NCI-H2029 (cell line): Measurements from ENCODE around the gene IFT81.
A peak's percentile ranks its signal among the peaks of the same experiment; 100 is the strongest.
"Not testable (repeated sequence)": the region's sequence is repeated elsewhere in the genome, so short reads cannot be mapped to it uniquely, and the experiment has no call there.

Experiments used
- DNase-seq: peaks from one replicate; lab custom pipeline; 2025; lab: John Stamatoyannopoulos, UW

Gene IFT81

DNA sequence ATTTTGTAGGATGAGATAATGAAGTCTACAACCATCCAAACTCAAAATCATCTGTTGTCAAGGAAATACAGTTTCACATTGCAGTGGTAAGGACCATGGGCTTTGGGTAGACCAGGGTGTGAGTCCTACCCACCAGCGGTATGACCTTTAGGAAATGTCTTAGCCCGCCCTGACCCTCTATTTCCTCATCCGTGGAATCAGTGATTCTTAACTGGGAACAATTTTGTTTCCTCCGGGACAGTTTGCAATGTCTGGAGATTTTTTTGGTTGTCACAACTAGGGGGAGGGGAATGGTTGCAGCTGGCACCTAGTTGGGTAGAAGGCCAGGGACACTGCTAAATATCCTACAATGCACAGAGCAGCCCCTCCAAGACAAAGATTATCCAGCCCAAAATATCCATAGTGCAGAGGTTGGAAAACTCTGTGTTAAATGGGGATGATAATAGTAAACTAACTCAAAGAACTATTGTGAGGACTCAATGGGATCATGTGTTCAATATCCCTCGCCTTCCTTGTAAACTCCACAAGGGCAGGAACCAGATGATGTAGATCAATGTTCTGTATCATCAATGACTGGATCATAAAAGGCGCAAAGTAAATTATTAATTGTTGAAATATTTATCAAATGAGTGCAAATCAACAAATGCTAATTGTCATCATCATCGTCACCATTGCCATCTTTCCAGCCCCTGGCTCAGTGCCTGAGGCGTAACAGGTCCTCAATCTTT, 15.7 kb upstream of the IFT81 start:
- no peak for DNase-seq

DNA sequence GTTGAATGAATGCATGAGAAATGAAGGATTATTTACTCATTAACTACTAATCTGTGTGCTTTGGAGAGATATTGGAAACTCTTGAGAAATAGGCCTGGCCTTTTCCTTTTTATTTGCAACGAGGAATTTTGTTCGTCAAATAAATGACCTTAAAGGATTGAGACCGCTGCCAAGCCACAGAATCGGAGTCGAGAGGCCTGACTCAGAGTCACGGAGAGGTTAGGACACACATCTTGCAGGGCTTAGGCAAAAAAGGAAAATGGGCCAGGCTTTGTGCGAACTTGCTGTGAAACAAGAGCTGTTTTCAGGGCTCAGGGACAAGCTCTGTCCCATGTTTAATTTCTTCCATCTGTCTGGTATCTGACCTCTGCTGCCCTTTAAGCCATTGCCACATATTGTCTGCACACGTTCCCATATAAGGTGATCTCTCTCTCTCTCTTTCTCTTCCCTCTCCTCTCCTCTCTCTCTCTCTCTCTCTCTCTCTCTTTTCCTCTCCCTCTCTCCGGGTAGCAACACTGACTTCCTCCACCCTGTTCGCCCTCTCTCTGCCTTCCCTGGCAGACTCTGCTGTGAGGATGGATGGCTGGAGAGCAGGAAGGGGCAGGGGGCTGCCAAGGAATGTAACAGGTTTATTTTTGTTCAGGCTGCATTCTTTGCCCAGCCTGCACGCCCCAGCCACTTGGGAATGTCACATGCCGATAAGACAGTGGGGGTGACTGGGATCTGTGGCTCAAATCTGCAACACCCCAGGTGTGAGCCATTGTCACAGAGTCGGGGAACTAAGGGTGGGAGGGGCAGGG, 14.9 kb upstream of the IFT81 start:
- peak; percentile 89 for DNase-seq

DNA sequence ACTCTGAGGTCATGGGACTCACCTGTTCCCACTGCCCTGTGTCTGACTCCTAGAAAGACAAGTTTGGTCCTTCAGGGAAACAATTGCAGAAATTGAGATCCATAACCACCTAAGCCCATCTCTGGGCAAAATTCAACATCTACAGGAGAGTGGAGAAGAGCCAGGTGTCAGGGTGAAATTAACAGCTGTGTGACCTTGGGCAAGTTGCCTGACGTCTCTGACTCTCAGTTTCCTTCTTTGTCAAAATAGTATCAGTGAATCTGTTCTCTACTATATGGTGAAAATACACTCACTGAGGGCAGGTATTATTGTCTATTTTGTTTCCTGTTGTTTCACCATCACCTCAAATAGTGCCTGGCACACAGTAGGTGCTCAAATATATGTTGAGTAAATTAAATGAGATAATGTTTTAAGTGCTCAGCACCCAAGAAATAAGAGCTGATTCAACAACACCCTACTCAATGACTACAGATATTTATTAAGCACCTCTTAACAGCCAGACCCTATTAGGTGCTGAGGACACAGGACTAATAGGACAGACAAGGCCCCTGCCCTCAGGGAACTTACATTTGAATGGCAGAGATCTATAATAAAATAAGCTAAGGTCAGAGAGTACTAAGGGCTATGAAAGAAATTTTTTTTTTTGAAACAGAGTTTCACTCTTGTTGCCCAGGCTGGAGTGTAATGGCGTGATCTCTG, 14.2 kb upstream of the IFT81 start:
- no peak for DNase-seq

DNA sequence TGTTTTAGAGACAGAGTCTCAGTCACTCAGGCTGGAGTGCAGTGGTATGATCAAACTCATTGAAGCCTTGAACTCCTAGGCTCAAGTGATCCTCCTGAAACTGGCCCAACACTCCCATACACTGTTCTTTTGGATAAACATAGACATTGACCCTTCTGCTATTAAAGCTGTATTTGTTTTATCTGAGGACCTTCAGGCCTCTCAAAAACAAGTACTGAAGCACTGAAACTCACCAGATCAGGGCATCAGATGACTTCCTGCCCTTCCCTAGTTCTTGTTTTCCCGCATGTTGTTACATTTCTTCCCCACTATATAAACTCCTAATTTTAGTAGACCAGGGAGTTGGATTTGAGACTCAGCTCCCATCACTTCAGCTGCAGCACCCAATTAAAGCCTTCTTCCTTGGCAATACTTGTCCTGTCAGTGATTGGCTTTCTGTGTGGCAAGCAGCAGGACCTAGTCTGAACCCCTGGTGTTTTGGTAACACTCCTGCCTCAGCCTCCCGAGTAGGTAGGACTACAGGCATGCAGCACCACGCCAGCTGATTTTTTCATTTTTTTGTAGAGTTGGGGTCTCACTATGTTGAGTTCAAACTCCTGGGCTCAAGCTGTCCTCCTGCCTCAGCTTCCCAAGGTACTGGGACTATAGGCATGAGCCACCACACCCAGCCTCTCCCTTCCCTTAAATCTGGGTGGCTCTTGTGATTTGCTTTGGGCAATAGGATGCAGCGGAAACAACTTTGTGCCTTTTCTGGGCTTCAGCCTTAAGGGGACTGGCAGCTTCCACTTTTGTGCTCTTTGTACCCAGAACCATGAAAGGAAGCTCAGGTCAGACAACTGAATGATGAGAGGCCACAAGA, 12.5 kb upstream of the IFT81 start:
- DNase-seq, result no peak

DNA sequence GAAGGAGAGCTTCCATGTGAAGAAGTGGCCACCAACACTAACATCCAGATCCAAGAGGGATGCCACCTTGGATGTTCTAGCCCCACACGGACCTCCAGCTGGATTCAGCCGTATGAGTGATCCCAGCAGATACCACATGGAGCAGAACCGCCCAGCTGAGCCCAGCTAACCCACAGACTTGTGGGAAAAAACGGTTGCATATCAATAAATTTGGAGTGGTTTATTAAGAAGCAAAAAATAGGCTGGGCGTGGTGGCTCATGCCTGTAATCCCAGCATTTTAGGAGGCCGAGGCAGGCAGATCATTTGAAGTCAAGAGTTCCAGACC, 11.9 kb upstream of the IFT81 start:
- no peak for DNase-seq

DNA sequence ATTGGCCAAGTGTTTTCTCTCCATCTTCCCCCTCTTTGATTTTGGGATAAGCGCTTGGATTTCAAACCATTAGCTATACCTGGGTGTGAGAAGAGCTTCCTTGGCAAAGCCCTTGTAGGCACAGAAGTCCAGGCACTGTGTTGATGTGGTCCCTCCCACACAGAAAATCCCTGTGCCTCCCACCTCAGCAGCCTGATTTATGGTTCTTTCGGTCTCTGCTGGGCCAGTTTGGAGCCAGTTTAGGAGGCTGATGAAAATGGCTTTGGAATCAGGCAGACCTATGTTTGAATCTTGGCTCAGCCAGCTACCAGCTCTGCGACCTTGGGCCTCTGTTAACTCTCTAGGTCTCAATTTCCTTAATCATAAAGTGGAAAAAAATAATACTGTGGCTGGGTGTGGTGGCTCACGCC, 9.6 kb upstream of the IFT81 start:
- no peak for DNase-seq

DNA sequence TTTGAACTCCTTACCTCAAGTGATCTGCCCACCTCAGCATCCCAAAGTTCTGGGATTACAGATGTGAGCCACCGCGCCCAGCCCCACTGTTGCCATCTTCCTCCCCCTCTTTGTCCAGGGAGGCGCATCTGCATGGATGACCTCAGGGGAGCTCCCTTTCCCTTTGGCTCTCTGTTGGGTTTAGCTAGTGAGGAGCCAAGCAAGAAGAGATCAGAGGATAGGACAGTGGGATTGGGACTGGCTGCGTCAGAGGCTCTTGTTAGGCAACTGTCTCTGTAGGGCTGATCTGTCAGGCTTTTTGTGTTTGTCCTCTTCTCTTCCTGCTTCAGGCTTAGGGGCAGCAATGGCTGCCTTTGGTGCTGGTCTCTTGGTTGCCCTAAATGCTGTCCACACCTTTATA, 8.5 kb upstream of the IFT81 start:
- no peak for DNase-seq

DNA sequence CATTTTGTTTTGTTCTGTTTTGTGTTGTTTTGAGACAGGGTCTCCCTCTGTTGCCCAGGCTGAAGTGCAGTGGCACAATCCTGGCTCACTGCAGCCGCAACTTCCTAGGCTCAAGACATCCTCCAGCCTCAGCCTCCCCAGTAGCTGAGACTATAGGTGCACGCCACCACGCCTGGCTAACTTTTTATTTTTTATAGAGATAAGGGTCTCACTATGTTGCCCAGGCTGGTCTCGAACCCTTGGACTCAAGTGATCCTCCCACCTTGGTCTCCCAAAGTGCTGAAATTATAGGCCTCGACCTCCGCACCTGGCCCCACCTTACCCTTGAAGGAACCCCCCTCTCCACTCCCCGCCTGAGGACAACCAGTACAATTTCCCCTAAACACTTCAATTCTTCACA, 7.5 kb upstream of the IFT81 start:
- DNase-seq, result no peak

DNA sequence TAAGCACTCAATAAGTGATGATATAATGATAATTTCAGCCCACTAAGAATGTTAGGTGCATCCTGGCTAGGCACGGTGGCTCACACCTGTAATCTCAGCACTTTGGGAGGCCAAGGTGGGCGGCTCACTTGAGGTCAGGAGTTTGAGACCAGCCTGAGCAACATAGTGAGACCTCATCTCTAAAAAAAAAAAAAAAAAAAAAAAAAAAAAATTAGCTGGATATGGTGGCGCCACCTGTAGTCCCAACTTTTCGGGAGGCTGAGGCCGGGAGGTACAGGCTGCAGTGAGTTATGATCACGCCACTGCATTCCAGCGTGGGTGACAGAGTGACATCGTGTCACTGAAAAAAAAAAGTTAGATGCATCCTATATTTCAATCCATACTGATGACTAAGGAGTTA, 6.9 kb upstream of the IFT81 start:
- not testable (repeated sequence) for DNase-seq

DNA sequence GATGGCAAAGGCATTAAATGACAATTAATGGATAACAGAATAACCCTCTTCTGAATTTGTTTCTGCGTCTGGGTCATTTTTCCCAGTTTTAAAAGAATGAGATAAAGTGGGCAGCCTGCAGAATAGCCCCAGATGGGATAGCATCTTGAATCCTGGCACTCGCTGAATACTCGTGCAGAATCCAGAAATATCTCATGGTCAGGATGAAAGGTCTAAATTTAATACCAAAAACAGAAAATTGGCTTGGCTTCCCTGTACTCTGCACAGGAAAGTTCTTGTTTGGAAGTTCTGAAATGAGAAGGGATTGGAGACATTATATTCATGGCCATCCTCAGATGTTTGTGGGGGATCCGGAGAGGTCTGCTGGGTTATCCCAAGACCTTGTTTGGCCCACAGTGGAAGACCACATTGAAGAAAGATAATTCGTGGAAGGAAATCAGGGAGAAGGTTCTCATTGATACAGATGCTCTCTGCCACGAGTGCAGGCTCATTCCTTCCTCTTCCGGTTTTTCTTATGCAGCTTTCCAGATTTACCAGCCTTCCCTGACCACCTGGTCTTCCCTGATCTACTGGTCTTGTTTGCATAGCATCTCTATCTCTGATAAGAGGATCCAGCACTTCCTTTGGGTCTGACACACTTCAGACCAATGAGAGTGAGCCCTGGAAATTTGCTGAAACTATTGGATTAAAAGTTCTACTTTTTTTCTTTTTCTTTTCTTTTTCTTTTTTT, 6.0 kb upstream of the IFT81 start:
- DNase-seq, result no peak

DNA sequence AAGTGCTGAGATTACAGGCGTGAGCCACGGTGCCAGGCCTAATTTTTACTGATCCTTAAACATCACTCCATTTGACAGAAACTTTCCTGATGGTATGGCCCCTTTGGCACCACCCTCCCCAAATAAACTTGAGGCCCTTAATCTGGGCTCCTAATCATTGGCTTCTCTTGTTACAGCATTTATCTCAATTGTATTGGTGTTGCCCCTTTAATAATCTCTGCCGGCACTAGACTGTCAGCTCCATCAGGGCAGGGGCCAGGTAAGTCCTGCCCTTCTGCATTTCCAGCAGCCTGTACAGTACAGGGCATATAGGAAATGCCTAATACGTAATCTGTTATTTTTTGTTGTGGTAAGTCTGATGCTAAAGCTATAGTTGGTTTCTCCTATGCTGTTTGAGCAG, 1.2 kb upstream of the IFT81 start:
- DNase-seq, result no peak

DNA sequence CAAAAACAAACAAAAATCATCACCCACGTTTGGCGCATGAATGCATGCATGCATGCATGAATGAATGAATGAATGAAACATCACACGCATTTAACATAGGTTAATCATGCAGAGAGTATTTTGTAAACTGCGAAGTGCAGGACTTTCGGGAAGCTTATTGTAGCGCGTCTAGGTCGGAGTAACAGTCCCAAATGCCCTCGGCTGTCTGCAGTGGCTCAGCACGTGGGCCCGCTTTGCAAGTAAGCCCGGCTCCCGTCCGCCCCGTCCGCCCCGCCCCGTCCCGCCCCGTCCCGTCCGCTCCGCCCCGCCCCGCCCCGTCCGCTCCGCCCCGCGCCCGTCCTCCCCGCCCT, 263 bp upstream of the IFT81 start:
- no peak for DNase-seq

DNA sequence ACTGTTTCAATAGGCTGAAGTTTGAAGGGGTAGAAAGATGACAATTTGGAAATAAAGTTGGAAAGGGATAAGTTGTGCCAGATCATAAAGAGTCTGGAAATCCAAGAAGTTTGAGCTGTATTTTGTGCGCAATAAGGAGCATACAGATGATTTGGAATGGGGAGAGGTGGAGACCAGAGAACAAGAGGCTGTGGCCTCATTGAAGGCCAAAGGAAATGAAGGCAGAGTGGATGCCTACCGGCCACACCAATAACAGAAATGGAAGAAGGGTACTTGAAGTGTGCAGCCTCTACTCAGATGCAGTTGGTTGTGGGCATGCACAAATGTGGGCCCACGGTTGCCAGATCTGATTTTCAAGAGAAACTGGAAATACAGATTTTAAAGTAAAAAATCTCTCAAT, 2.4 kb downstream of the IFT81 start:
- DNase-seq, result no peak

DNA sequence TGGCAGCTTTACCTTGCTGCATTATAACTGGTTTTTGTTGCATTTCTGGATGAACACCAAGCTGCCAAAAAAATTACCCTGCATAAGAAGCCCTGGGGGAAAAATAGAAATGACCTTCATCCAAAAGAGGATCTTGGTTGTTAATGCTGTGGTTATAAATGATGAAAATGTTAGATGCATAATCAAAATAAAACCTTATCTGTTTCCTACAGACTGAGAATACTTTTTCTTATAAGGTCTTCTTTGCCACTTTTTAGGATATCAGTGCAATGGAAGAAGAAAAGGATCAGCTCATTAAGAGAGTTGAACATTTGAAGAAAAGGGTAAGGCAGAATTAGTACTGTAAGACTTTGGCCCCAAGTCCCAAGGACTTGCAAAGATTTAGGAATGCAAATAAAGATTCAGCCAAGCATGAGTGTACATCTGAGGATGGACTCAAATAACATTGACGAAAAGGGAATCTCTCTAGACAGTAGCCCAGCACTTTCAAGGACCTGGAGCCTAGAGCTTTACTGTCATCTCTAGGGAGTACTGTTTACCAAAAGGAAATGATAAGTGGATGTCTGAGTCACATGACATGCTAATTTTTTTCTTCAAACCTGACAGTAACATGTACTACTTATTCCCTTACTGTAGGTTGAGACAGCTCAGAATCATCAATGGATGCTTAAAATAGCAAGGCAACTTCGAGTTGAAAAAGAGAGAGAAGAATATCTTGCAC, 10.7 kb downstream of the IFT81 start:
- DNase-seq, result no peak

DNA sequence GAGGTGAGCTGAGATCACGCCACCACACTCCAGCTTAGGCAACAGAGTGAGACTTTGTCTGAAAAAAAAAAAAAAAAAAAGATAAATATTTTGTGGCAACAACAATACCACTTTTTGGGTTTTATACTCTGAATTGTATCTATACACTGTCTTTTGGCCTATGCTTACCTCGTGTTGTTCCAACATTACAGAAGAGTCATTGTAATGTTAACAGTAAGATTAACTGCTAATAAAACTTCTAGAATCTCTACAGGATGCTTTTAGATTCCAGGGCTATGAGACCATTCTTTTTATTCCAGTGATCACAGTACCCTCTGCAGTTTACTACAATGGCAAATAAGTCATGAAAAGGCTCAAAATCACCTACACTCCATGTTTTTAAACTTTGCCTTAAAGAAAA, 11.6 kb downstream of the IFT81 start:
- DNase-seq, result no peak

DNA sequence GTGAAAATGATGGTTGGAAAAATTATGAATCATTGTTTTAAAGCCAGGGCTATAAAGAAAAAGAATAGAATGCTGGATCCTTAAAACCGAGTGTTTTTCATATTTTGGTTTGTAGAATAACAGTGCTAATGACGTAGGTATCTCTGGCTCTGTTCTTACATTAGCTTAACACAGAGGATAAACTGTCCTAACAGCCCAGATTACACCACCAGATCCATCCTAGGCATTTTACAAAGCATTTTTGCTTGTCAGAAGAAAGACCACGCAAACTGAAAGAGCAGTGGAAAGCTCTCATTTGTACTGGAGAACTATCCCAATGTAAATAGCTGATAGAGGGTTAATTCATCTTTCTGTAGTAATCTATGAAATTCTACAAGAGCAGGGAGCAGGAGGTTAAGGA, 13.6 kb downstream of the IFT81 start:
- no peak for DNase-seq

DNA sequence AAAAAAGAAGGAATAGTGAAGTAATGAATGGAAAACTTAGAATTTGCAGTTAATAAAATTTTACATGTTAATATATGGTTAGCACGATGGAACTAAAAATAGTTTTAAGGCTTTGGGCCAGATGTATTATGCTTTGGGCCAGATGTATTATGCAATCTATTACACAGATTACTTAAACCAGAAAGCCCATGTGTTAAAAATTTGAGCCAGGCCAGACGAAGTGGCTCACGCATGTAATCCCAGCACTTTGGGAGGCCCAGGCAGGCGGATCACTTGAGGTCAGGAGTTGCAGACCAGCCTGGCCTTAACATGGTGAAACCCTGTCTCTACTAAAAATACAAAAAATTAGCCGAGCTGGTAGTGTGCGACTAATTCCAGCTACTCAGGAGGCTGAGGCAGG, 17.2 kb downstream of the IFT81 start:
- DNase-seq, result no peak

DNA sequence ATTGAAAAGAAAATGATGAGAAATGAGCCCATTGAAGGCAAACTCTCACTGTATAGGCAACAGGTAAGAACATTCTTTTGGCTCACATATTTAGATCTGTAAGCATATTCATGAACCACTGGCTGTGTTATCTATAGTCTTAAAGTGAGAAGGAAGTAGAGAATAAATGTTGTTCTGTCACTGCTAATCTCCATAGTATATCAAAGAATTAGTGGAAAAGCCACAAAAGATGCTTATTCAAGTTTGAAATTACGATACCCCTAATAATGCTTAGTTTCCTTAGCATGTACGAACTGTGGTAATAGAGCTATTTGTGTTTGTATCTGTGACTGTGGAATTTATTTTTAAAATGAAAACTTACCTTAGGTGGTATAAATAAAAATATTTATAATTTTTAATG, 22.8 kb downstream of the IFT81 start:
- DNase-seq, result no peak

DNA sequence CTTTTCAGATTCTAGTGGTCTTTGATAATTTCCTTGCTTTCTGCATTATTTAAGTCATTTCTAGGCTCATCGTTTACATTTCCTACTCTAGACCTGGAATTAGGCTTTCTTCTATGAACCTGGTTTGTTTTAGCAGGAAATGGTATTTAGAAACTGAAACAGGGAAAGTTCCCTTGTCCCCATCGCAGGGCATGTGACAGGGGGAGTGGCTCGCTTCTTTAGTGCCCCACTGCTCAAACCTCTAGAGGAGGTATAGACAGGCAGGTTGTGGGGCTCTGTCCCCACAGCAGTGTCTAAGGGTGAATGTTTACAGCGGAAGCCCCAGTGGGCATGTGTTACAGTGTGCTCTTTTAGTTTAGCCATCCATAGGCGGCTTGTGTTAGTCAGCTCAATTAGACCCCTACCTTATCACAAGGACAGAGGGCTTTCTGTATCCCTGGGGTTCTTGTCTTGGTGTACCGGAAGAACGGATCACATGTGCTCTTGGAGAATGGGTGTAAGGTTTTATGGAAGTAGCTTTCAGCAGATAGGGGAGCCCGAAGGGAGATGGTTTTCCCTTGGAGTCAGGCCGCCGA, 25.0 kb downstream of the IFT81 start:
- no peak for DNase-seq

DNA sequence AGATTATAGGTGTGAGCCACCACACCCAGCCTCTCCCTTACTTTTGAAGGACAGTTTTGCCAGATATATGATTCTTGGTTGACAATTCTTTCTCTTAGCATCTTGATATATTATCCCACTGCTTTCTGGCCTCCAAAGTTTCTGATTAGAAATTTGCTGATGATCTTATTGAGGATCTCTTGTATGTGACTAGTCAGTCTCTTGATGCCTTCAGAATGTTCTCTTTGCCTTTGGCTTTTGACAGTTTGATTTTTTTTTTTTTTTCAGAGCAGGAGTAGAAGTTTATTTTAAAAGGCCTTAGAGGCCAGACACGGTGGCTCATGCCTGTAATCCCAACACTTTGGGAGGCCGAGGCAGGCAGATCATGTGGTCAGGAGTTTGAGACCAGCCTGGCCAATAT, 32.6 kb downstream of the IFT81 start:
- DNase-seq, result no peak

DNA sequence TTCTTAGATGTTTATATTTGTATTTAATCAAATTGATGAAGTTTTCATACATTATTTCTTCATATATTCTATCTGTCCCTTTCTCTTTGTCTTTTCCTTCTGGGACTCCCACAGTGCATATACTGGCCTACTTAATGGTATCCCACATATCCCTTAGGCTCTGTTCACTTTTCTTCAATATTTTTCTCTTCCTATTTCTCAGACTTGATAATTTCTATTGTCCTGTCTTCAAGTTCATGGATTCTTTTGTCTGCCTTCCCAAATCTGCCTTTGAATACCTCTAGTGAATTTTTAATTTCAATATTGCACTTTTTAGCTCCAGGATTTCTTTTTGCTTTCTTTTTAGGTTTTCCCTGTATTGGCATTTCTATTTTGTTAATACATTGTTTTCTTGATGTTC, 33.4 kb downstream of the IFT81 start:
- DNase-seq, result no peak
